Kidney glomerular epithelial cell (primary cell): ENCODE data around the gene SVEP1.
A peak's percentile ranks its signal among the peaks of the same experiment; 100 is the strongest.

Experiments
- DNase-seq: peaks from one replicate; lab custom pipeline; 2025; lab: John Stamatoyannopoulos, UW

SVEP1 gene

DNA sequence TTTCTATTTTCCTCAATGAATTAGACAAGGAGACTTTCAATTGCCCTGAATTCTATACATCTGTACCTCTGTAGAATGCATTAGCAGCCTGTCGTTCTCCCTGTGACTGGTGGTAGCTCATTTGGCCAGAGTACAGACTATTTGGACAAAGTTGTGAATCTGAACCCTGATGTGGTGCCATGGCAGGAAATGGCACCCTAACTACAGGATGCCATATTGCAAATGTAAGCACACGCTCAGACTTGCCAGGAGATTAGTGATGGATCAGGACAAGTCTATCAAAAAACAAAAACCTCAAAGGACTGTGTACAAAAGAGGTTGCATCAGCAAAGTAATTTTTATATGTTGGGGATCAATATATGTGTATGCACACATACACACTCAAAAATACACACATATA lies 58.3 kb downstream of the SVEP1 start:
- no peak for DNase-seq

- no peak for DNase-seq
These were observed 59.3 kb downstream of the SVEP1 start for GRCh38 chr9:110520120-110520701.

GRCh38 chr9:110517483-110517882 lies 62.1 kb downstream of the SVEP1 start:
- no peak for DNase-seq

DNA sequence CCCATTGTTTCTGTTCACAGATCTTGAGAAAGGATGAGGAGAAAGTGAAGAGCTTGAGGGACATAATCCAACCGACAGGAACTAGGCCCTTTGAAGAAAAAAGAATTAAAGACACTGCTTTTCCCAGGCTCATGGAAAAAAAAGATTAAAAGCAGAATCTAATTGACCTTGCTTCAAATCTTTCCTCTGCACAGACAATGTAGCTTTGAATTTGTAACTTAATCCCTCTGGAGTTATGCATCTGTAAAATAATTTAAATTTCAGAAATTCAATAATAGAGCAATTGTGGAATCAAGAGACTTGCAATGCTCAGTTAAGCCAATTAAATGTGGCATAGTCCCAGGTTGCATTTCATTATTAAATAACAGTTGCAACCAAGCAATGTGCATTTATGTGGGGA lies 64.6 kb downstream of the SVEP1 start:
- DNase-seq: no peak

DNA sequence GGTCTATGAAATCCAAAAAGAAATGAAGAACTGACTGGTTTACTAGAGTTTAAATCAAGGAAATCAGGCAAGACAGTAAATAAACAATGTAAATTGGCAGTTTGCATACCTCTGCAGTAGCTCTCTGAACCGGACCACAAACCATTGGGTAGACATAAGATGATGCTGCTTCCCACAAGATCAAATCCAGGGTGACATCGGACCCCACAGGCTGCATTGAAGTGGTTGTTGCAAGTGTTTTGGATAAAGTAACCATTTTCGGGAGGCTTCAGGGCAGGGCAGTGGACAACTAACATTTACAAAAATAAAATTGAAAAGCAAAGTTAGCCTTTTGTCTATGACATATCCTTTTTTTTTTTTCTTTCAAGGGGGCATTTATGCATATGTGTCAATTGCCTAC lies 66.7 kb downstream of the SVEP1 start:
- DNase-seq: no peak

- DNase-seq: no peak
These were observed 69.7 kb downstream of the SVEP1 start for GRCh38 chr9:110509792-110510191.

GRCh38 chr9:110502842-110503241 lies 76.7 kb downstream of the SVEP1 start:
- no peak for DNase-seq

GRCh38 chr9:110499608-110500007 lies 79.9 kb downstream of the SVEP1 start:
- no peak for DNase-seq

DNA sequence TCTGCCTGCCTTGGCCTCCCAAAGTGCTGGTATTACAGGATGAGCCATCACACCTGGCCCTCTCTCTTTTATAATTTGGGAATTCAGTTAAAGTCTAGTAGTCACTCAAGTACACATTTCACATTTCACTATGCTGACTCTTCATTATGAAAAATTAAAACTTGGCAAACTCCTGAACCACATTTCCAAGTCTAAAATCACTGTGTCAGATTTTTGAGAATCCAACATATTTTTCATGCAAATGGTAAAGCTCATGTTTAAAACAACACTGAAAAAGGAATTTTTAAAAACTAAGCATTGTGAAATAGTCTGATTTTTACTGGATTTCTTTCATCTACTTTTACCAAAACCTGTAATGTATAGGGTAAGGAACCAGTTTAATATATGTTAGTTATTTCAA lies 92.3 kb downstream of the SVEP1 start:
- no peak for DNase-seq

DNA sequence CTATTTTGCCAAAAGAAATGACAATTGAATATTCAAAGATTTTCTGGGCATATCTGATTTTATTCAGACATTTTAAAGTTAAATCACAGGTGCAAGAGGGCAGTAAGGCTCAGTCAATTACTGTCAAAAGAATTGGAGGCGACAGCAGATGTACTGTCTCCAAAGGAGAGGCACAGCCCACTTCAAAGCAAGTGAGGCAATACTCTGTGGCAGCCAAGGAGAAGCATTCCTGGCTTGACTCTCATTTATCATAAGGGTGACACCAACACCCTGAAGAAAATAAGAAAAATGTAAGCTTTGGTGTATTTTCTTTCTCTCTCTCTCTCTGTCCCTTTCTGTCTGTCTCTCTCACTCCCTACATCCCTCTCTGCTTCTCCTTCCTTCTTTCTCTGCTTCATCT lies 93.3 kb downstream of the SVEP1 start:
- DNase-seq: no peak

- DNase-seq: no peak
These were observed 100.1 kb downstream of the SVEP1 start for GRCh38 chr9:110479481-110479880.

DNA sequence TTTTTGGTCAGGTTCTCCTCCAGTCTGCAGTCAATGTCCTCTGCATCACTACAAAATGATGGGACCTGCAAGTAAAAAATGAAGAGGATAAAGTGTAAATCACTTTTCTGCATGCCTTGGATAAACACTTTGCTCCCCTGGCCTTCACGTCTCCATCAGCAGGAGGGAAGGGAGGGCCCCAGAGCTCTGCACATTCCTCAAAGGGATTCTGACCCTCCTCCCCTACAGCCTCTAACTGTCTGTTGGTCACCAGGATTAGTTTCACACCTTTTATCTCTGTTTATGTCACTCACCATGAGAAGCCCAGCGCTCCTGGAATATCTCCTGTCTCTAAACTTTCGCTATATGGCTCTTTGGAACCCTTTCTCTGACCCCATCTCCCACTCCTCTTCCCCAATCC lies 103.3 kb downstream of the SVEP1 start:
- DNase-seq: no peak

DNA sequence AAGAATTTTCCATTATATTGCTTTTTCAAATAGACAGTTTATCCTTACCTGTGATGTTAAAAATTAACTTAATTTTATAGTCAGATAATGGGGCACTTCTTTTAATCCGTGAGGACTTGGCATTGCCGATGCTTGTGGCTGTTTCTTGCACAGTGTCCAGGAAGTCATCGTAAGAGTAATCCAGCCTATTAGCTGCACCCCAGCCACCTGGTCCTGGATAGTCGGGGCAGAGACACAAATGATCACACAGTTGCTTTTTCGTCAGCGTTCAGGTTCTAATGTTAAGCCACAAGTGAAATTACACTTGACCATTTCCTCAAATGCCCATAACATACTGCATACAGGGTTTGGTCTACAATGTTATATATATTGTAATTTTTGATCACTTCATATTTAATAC lies 107.4 kb downstream of the SVEP1 start:
- DNase-seq: no peak

GRCh38 chr9:110468950-110469349 lies 110.6 kb downstream of the SVEP1 start:
- no peak for DNase-seq

DNA sequence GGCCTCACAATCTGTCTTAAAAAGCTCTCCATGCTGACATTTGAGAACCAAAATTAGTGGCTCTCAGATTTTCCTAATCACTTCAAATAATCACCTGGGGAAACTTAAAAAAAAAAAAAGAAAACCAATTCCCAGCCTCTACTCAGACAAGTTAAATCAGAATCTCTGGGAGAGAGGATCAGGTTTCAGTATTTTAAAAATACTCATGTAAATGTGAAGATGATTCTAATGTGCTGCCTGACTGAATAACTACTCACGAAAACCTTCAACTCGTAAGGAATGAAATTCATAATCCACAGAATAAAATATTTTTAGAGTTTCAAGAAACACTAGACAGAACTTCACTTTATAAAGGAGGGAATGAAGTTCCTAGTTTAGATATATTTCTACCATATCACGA lies 114.4 kb downstream of the SVEP1 start:
- DNase-seq: no peak

DNA sequence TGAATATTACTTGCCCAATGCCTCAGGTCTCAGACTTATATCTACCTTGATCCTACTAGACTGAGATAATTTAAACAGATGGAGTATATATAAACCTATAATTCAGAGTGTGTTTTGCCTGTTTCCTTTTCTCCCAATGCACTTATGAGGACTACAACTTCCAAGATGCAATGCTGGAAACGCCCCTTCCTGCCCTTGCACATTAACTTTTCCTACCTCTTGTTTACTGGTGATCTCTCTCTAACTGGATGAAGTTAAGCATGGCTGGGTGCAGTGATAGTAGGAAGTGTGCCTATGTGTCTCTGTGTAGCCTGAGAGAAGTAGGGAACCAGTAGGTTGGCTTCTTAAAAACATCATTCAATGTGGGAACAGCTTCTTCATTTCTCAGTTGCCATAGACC lies 115.2 kb downstream of the SVEP1 start:
- DNase-seq: no peak

DNA sequence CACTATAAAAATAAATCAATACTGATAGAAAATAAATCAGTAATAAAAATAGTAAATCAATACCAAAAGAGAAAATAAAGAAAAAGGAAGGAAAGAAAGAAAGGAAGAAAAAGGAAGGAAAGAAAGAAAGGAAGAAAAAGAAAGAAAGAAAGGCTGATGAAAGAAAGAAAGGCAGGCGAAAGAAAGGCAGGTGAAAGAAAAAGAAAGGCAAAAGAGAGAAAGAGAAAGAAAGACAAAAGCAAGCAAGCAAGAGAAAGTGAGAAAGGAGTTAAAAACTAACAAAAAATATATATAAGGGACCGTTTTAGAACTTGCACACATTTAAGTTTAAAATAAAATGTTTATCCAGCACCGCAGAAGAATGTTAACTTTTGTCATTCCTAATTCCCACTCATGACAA lies 116.0 kb downstream of the SVEP1 start:
- DNase-seq: no peak

GRCh38 chr9:110457245-110457644 lies 122.3 kb downstream of the SVEP1 start:
- DNase-seq: no peak

GRCh38 chr9:110456681-110457080 lies 122.9 kb downstream of the SVEP1 start:
- no peak for DNase-seq

DNA sequence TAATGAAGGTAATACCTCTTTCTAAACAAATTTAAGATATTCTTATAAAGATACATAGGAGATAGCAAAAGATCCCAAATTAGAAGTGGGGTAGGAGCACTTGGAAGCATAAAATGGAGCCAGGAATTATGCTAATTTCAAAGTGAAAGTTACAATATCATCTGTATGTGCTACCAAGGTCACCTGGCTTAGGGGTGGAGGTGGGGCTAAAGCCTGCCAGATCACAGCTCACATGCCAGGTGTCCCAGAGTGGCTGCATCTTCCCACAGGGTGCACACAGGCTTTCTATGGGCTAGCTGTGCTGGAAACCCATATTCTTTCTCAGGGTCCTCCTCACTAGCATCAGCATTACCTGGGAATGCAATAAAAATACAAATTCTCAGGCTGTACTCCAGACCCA lies 123.7 kb downstream of the SVEP1 start:
- DNase-seq: no peak

DNA sequence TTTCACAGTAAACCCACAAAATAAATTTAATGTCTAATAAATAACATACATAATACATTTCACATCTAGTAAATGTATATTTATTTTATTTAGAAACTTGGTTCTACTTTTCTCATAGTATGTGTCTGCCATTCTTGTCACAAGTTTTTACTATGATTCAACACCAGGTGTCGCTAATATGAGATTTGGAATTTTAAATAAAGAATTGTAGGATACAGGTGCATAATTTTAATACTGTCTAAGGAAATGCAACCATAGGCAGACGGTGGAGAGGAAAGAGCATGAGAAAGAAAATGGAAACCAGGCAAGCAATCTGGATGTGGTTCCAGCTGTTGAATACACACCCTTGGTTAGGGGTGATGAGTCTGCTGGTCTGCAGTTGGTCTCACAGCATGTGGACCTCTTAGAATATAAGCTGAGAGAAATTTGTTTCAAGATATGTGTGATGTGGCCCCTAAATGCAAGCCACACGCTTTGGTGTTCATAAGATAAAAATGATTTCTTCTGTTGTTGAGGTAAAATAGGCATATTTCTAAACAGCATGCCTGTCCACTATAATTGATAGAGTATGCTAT lies 127.2 kb downstream of the SVEP1 start:
- DNase-seq: peak; percentile 13

GRCh38 chr9:110451726-110452125 lies 127.8 kb downstream of the SVEP1 start:
- no peak for DNase-seq

- no peak for DNase-seq
These were observed 132.1 kb downstream of the SVEP1 start for GRCh38 chr9:110447476-110447875.

DNA sequence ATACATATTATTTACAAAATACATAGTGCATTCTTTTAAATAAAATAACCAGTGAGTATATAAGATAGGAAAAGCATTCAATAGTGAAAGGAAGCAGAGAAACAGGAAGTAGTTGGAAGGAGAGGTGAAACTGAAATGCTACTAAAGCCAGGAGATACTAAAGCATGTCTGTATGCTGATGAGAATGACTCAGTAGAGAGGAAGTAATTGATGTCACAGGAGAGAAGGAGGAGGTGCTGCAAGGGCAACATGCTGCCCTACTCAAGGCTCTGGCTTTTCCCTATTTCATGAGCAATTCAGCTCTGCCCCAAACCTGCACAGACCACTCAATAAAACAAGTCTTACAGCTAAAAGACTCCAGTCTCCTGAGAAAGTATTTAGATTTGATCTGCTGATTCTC lies 133.4 kb downstream of the SVEP1 start:
- no peak for DNase-seq

DNA sequence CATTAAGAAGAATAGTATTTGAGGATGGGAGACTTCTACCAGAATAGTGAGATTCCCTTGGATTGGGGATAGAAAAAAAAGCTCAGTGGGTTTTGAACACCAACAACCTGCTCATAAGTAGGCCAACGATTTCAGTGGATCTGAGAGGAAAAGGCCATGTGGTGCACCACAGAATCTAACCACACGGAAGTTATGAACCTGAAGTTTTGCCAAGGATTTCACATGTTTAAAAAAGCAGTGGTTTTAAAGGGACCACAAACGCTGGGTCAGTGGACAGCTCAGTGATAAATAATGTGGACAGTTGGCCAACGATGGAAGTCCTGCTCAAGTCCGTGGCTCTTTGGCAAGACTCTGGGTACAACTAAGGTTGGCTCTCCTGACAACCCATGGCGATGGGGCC lies 134.6 kb downstream of the SVEP1 start:
- DNase-seq: no peak
